Panc1 (cell line): ENCODE data around the gene UBE2G2. TPM values are rescaled to one million over a fixed set of nuclear protein-coding genes. Genes with fewer than 3 reads are reported as not detected.

Experiments used
- ATAC-seq: fragments of 200-7000 bp; cut with Tn5 transposase; 2 replicates; pipeline ENCODE4 v1.9.1; 2020; ENCODE audit warnings: mild to moderate bottlenecking, moderate library complexity
- BruUV-seq: library from RNA; stranded (reverse); fragments of 400-500 nt; replicated peaks from 2 replicates; lab custom pipeline; 2021; lab: Mats Ljungman, UMichigan
- CTCF ChIA-PET: fragments of 300-600 bp; sonication (Branson Sonifier 250); formaldehyde crosslinking; loops from one replicate; lab custom pipeline; 2022; ENCODE audit warnings: antibody characterized with exemption; lab: Charles Lee
- POLR2A ChIA-PET: fragments of 300-600 bp; sonication (Branson Sonifier 250); formaldehyde crosslinking; loops from one replicate; lab custom pipeline; 2022; ENCODE audit warnings: antibody characterized with exemption; lab: Charles Lee
- DNase-seq: peaks from one replicate; pipeline ENCODE4 v3.0.0-alpha.2; 2010; ENCODE audit warnings: low read depth, low spot score
- H3K27ac ChIP-seq: 2 replicates; pipeline ENCODE4 v1.5.1; 2011; ENCODE audit warnings: mild to moderate bottlenecking, low read length, inconsistent platforms
- H3K27me3 ChIP-seq: fragments of 200-500 bp; sonication (Bioruptor generic); 2 replicates; pipeline ENCODE4 v1.6.0; 2014; ENCODE audit warnings: low read length, inconsistent platforms; ENCODE audit not compliant: control insufficient read depth, insufficient read depth
- H3K36me3 ChIP-seq: fragments of 200-500 bp; sonication (Bioruptor generic); 2 replicates; pipeline ENCODE4 v1.5.1; 2014; ENCODE audit warnings: inconsistent platforms, mild to moderate bottlenecking, low read length, moderate library complexity; ENCODE audit not compliant: control insufficient read depth, insufficient read depth
- H3K4me1 ChIP-seq: 2 replicates; pipeline ENCODE4 v1.5.1; 2011; ENCODE audit warnings: inconsistent platforms, mild to moderate bottlenecking, low read length, moderate library complexity; ENCODE audit not compliant: control insufficient read depth, insufficient read depth
- H3K4me3 ChIP-seq, 2 experiments: 2 replicates each; pipeline ENCODE4 v1.5.1; 2011 to 2012; ENCODE audit warnings: low read depth in 2 of 2, low read length in 2 of 2, mild to moderate bottlenecking in 2 of 2, inconsistent platforms in 1 of 2, moderate library complexity in 1 of 2
- H3K9me3 ChIP-seq: fragments of 200-500 bp; sonication (Bioruptor generic); 2 replicates; pipeline ENCODE4 v1.5.1; 2014; ENCODE audit warnings: low read depth, mild to moderate bottlenecking, inconsistent platforms, low read length, moderate library complexity; ENCODE audit not compliant: control insufficient read depth, insufficient read depth
- POLR2AphosphoS5 ChIP-seq: IDR thresholded peaks from 2 replicates; pipeline ENCODE4 v1.6.1; 2012; ENCODE audit warnings: mild to moderate bottlenecking, low read depth, low read length, moderate library complexity
- SIN3A ChIP-seq: IDR thresholded peaks from 2 replicates; pipeline ENCODE4 v1.6.1; 2012; ENCODE audit warnings: low read depth, mild to moderate bottlenecking, low read length, moderate library complexity, borderline replicate concordance; ENCODE audit not compliant: insufficient read depth
- TCF7L2 ChIP-seq: IDR thresholded peaks from 2 replicates; pipeline ENCODE4 v1.6.1; 2011; ENCODE audit warnings: mild to moderate bottlenecking, low read depth, low read length, inconsistent platforms
- in situ Hi-C: cut with HindIII; loops from 2 replicates; pipeline ENCODE4 v1.10.0; 2016; ENCODE audit warnings: low sequenced_read_pairs, low pct_unique_long_range_greater_than_20kb
- intact Hi-C: fragments of 100-400 bp; cut with micrococcal nuclease; formaldehyde crosslinking; loops from one replicate; pipeline ENCODE4 v1.10.0; 2022; ENCODE audit not compliant: unreplicated experiment
- total RNA-seq: library from RNA; stranded (reverse); gene quantifications from one replicate; pipeline ENCODE4 v1.2.1, GENCODE V29; 2021; ENCODE audit not compliant: unreplicated experiment
- TF ChIP-seq, protein P1 (sequence below), 2 experiments: IDR thresholded peaks; 2 replicates each; pipeline ENCODE4 v1.6.1; 2011 to 2012; ENCODE audit warnings: low read depth in 2 of 2, control low read depth in 1 of 2, low read length in 1 of 2, mild to moderate bottlenecking in 1 of 2, moderate library complexity in 1 of 2; ENCODE audit not compliant: insufficient read depth in 1 of 2
- TF ChIP-seq, protein P2 (sequence below): fragments of 450-650 bp; IDR thresholded peaks from 2 replicates; pipeline ENCODE4 v1.5.1; 2017; ENCODE audit warnings: mild to moderate bottlenecking

UBE2G2 gene
- total RNA-seq, 1 experiment from 2014 or later: 77.4 TPM

DNA sequence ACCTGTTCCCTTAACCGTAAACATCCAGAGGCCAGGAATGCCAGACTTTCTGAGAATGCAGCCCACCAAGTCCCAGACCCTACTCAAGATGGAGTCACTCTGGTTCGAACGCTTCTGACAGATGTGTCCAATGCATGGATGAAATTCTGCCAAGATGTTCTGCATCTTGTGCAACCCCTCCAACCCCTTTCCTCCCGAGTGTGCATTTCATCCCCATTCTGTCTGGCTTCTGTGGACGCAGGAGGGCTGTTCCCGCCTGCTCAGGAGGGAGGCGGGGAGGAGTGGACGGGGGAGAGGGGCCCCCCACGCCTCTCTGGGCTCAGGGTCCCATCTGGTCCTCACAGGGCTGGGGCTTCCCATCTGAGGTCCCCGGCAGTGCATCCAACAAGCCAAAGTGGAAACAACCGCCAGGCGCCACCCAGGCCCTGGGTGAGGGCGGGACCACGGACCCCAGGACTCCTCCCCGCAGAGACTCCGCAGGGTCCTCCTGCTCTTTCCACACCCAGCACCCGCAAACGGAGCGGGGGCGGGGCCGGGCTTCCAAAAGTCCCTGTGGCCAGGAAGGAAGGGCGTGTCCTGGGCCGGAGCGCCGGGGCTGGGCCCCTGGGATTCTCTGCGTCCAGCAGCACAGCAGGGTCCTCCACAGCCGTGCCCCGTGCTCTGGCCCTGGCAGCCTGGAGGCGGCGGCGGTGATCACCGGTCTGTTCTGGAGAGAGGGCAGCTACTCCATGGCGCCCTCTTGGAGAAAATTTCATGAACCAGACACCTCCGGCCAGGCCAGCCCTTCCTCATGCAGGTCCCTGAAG lies 44.0 kb upstream of the UBE2G2 start:
- Histone ChIP-seq H3K9me3 (no peaks in the 10 kb centered on the region), H3K27me3 (no peaks in the 10 kb centered on the region), H3K4me1 (peaks cover 15% of the 10 kb centered on the region), H3K4me3 (peak overlapping the region; percentile 25 to 46), H3K27ac (peak overlapping the region; percentile 68), H3K36me3 (no peaks in the 10 kb centered on the region; the same call in 1 of the 2 replicates)
- peak; percentile 86 for ATAC-seq
- intact Hi-C loops: no loop called here
- POLR2A ChIA-PET: no interaction called here
- BruUV-seq: no TSS peak
- in situ Hi-C loops: no loop called here
- TF ChIP-seq, protein P1, sequence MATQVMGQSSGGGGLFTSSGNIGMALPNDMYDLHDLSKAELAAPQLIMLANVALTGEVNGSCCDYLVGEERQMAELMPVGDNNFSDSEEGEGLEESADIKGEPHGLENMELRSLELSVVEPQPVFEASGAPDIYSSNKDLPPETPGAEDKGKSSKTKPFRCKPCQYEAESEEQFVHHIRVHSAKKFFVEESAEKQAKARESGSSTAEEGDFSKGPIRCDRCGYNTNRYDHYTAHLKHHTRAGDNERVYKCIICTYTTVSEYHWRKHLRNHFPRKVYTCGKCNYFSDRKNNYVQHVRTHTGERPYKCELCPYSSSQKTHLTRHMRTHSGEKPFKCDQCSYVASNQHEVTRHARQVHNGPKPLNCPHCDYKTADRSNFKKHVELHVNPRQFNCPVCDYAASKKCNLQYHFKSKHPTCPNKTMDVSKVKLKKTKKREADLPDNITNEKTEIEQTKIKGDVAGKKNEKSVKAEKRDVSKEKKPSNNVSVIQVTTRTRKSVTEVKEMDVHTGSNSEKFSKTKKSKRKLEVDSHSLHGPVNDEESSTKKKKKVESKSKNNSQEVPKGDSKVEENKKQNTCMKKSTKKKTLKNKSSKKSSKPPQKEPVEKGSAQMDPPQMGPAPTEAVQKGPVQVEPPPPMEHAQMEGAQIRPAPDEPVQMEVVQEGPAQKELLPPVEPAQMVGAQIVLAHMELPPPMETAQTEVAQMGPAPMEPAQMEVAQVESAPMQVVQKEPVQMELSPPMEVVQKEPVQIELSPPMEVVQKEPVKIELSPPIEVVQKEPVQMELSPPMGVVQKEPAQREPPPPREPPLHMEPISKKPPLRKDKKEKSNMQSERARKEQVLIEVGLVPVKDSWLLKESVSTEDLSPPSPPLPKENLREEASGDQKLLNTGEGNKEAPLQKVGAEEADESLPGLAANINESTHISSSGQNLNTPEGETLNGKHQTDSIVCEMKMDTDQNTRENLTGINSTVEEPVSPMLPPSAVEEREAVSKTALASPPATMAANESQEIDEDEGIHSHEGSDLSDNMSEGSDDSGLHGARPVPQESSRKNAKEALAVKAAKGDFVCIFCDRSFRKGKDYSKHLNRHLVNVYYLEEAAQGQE (IDR thresholded peaks at IDR 0.05; ENCODE audit: insufficient read depth in 1 of 2, low read depth in 2 of 2, low read length in 1 of 2): no peak
- TF ChIP-seq POLR2AphosphoS5: peak; percentile 61
- CTCF ChIA-PET: no interaction called here
- no peak for DNase-seq

DNA sequence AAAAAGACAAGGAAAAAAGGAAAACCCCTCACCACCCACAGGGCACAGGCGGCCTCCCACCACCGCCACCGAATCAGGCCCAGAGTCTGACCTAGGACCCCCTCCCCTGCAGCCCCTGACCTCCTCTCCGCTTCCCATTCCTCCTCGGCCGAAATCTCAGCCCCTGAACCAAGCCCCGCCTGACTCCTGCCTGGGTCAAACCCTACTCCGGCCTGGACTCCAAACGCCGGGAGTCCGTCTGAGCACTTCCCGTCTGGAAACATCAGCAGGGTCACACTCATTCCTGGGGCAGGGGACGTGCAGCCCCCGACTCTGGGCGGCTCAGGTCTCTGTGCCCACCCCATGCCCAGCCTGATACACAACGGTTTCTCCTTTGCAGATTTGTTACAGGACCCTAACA lies 42.6 kb upstream of the UBE2G2 start:
- CTCF ChIA-PET: no interaction called here
- in situ Hi-C loops: no loop called here
- intact Hi-C loops: no loop called here

DNA sequence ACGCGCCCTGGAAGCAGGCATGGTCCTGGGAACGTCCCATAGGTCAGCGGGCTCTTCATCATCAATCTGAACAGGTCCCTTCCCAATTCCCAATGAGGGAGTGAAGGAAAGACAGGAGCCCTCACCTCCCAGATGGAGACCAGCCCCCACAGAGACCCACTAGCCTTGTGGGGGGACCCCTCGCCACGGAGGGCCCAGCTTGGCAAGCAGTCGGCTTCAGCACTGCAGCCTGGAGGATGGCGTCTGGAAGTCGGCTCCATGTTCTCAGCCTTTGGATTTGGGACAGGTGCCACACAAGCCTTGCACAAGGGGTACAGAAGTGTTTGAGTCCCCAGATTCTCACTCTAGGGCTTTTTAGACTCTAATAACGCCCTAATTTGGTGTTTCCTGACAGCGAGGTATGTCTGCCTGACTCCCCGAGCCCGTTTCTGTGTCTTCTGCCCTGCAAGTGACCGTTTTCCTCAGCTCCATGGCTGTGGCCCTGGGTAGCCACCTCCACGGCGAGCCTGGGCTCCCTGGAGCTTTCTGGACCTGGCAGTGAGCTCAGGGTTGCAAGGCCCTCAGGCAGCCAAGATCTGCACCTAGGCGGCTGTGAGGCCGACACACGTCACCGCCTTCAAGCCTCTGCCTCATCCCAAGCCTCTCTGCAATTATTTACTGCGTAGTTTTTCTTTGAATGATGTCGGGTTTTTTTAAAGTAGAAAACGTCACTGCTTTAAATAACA lies 41.3 kb upstream of the UBE2G2 start:
- Histone ChIP-seq H3K27ac (no peak overlapping the region), H3K27me3 (no peaks in the 10 kb centered on the region), H3K36me3 (no peaks in the 10 kb centered on the region), H3K4me1 (peaks cover 15% of the 10 kb centered on the region), H3K4me3 (no peak overlapping the region), H3K9me3 (no peaks in the 10 kb centered on the region)
- DNase-seq: no peak
- ChIA-PET POLR2A (no interaction called here), CTCF (no interaction called here)
- ATAC-seq: no peak
- TF ChIP-seq POLR2AphosphoS5 (no peak), TCF7L2 (no peak), SIN3A (no peak)
- TF ChIP-seq, protein P1 (IDR thresholded peaks at IDR 0.05; ENCODE audit: insufficient read depth in 1 of 2, low read depth in 2 of 2, low read length in 1 of 2): no peak
- TF ChIP-seq, protein P2, sequence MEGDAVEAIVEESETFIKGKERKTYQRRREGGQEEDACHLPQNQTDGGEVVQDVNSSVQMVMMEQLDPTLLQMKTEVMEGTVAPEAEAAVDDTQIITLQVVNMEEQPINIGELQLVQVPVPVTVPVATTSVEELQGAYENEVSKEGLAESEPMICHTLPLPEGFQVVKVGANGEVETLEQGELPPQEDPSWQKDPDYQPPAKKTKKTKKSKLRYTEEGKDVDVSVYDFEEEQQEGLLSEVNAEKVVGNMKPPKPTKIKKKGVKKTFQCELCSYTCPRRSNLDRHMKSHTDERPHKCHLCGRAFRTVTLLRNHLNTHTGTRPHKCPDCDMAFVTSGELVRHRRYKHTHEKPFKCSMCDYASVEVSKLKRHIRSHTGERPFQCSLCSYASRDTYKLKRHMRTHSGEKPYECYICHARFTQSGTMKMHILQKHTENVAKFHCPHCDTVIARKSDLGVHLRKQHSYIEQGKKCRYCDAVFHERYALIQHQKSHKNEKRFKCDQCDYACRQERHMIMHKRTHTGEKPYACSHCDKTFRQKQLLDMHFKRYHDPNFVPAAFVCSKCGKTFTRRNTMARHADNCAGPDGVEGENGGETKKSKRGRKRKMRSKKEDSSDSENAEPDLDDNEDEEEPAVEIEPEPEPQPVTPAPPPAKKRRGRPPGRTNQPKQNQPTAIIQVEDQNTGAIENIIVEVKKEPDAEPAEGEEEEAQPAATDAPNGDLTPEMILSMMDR: no peak
- intact Hi-C loops (no loop called here), in situ Hi-C loops (no loop called here)
- BruUV-seq: no TSS peak

More for the DNA sequence above, 42.6 kb upstream of the UBE2G2 start:
- Histone ChIP-seq H3K27ac (no peak overlapping the region), H3K4me1 (peaks cover 15% of the 10 kb centered on the region), H3K27me3 (no peaks in the 10 kb centered on the region), H3K36me3 (no peaks in the 10 kb centered on the region; the same call in 1 of the 2 replicates), H3K4me3 (no peak overlapping the region), H3K9me3 (no peaks in the 10 kb centered on the region)
- POLR2A ChIA-PET: no interaction called here
- BruUV-seq: no TSS peak
- ATAC-seq: no peak
- no peak for DNase-seq
- no peak for TF ChIP-seq TCF7L2
